Fibroblast of lung (primary cell): Measurements from ENCODE around the gene ATP2B1. TPM values are rescaled to one million over a fixed set of nuclear protein-coding genes. Genes with fewer than 3 reads are reported as not detected.
A peak's percentile ranks its signal among the peaks of the same experiment; 100 is the strongest.

Experiments used
- DNase-seq, 2 donors: peaks; one replicate each; pipeline versions ENCODE4 v3.0.0 to v3.0.0-alpha.2; 2010; ENCODE audit warnings: low read depth in 2 of 2
- H2AFZ ChIP-seq: 2 replicates; pipeline ENCODE4 v1.5.1; 2012; ENCODE audit warnings: low read length, control low read depth, inconsistent platforms
- H3K27ac ChIP-seq: 2 replicates; pipeline ENCODE4 v1.5.1; 2011; ENCODE audit warnings: low read length, control low read depth; ENCODE audit not compliant: insufficient read depth
- H3K27me3 ChIP-seq: 2 replicates; pipeline ENCODE4 v1.5.1; 2011; ENCODE audit warnings: mild to moderate bottlenecking, low read length; ENCODE audit not compliant: control insufficient read depth, insufficient read depth
- H3K36me3 ChIP-seq: 2 replicates; pipeline ENCODE4 v1.5.1; 2011; ENCODE audit warnings: low read length; ENCODE audit not compliant: control insufficient read depth, insufficient read depth
- H3K4me1 ChIP-seq: 2 replicates; pipeline ENCODE4 v1.5.1; 2011; ENCODE audit warnings: low read length; ENCODE audit not compliant: control insufficient read depth, insufficient read depth; ENCODE audit errors: extremely low read depth
- H3K4me2 ChIP-seq: 2 replicates; pipeline ENCODE4 v1.5.1; 2011; ENCODE audit warnings: low read length, control low read depth; ENCODE audit not compliant: insufficient read depth; ENCODE audit errors: extremely low read depth
- H3K4me3 ChIP-seq, 4 experiments: fragments of 200-600 bp in 1 of 4; sonication (generic) in 1 of 4; replicated peaks in 1 of 4; 2 replicates each; pipeline ENCODE4 v1.5.1; 2011 to 2016; ENCODE audit warnings: low read length in 4 of 4, low read depth in 3 of 4, mild to moderate bottlenecking in 3 of 4, control low read depth in 2 of 4, inconsistent platforms in 1 of 4, mixed read lengths in 1 of 4; ENCODE audit not compliant: insufficient read depth in 1 of 4; ENCODE audit errors: control extremely low read depth in 1 of 4
- H3K79me2 ChIP-seq: 2 replicates; pipeline ENCODE4 v1.5.1; 2012; ENCODE audit warnings: mild to moderate bottlenecking, low read length, inconsistent platforms; ENCODE audit not compliant: control insufficient read depth, insufficient read depth
- H3K9ac ChIP-seq: 2 replicates; pipeline ENCODE4 v1.5.1; 2011; ENCODE audit warnings: mild to moderate bottlenecking, low read length, control low read depth; ENCODE audit not compliant: insufficient read depth
- H3K9me3 ChIP-seq: 2 replicates; pipeline ENCODE4 v1.5.1; 2012; ENCODE audit warnings: low read depth, low read length; ENCODE audit not compliant: control insufficient read depth, insufficient read depth
- H4K20me1 ChIP-seq: 2 replicates; pipeline ENCODE4 v1.5.1; 2011; ENCODE audit warnings: low read length; ENCODE audit not compliant: control insufficient read depth, insufficient read depth; ENCODE audit errors: extremely low read depth
- CTCF ChIP-seq, 2 donors: IDR thresholded peaks in 1 of 2; conservative IDR thresholded peaks in 1 of 2; 1 replicate in 1 of 2; 2 replicates in 1 of 2; pipeline ENCODE4 v1.5.1; 2011 to 2012; ENCODE audit warnings: low read length in 2 of 2, control low read depth in 1 of 2, inconsistent platforms in 1 of 2, low read depth in 1 of 2, mild to moderate bottlenecking in 1 of 2
- EZH2 ChIP-seq: IDR thresholded peaks from 2 replicates; pipeline ENCODE4 v1.5.1; 2012; ENCODE audit warnings: low read length, control low read depth, mild to moderate bottlenecking; ENCODE audit errors: missing control alignments
- polyA plus RNA-seq, 2 donors: library from polyadenylated mRNA; depleted of rRNA in 1 of 2; stranded (reverse) in 1 of 2; unstranded in 1 of 2; fragments of >200 nt; gene quantifications; 2 replicates each; pipeline ENCODE4 v1.2.1, GENCODE V29; 2011 to 2012; ENCODE audit warnings: missing spikeins in 1 of 2
- total RNA-seq: library from RNA; depleted of rRNA; stranded (reverse); fragments of >200 nt; gene quantifications from 2 replicates; pipeline ENCODE4 v1.2.1, GENCODE V29; 2014

ATP2B1 gene
- total and polyA plus RNA-seq, 2 donors (not counting 1 experiment from before 2014, with no cell fraction given), result 64.3 to 141 TPM

GRCh38 chr12:89544022-89544421 is 164.6 kb downstream of the ATP2B1 start:
- Histone ChIP-seq H3K4me1 (no peaks in the 10 kb centered on the region), H2AFZ (no peak overlapping the region), H3K27me3 (no peaks in the 10 kb centered on the region), H4K20me1 (no peaks in the 10 kb centered on the region), H3K79me2 (no peaks in the 10 kb centered on the region), H3K4me3 (no peak overlapping the region), H3K27ac (no peak overlapping the region), H3K4me2 (no peak overlapping the region), H3K9me3 (no peaks in the 10 kb centered on the region), H3K36me3 (no peaks in the 10 kb centered on the region), H3K9ac (no peak overlapping the region)
- DNase-seq, result no peak
- no peak for TF ChIP-seq EZH2
- TF ChIP-seq CTCF (conservative IDR thresholded peaks at IDR 0.05 in 1 of 2, IDR thresholded peaks at IDR 0.05 in 1 of 2; ENCODE audit: low read depth in 1 of 2, low read length in 2 of 2), result no peak

DNA sequence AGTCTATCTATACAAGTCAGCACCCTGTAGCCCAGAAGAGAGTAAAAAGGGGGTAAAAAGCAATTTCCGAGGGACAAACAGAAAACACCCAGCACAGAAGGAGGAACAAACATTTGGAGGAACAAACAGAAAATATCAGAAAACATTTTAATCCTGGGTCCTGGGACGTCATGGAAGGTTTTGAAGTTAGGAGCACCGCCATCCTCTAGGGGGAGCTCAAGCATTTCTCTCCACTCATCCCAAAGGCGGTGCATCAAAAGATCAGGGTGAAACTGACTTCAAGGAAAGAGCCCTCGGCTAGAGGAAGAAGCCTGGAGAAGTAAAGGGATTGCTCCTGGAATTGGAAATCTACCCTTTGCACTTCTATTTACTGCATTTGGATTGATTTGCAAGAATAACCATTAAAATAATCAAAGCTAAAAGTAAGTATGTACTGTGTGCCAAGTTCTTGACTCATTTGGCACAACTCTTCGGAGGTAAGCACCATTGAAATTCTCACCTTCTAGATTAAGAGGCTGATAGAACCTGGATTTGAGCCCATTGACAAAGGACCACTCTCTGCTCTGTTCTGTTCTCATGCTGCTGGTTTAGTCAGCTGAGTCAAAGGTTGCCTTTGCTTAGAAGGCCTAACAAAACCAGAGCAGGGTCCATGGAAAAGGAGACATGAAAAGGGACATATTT is 165.6 kb downstream of the ATP2B1 start:
- no peak overlapping the region for H3K4me3 ChIP-seq
- H3K36me3 ChIP-seq, result no peaks in the 10 kb centered on the region
- H3K27me3 ChIP-seq, result no peaks in the 10 kb centered on the region
- no peak overlapping the region for H3K4me2 ChIP-seq
- peak; percentile 70 to 89 for DNase-seq
- TF ChIP-seq CTCF (conservative IDR thresholded peaks at IDR 0.05 in 1 of 2, IDR thresholded peaks at IDR 0.05 in 1 of 2; ENCODE audit: low read depth in 1 of 2, low read length in 2 of 2) (peak; percentile 86 to 87), EZH2 (no peak)
- no peaks in the 10 kb centered on the region for H3K9me3 ChIP-seq
- H2AFZ ChIP-seq, result no peak overlapping the region
- H3K4me1 ChIP-seq, result no peaks in the 10 kb centered on the region
- no peak overlapping the region for H3K9ac ChIP-seq
- H3K27ac ChIP-seq, result no peak overlapping the region
- no peaks in the 10 kb centered on the region for H3K79me2 ChIP-seq
- H4K20me1 ChIP-seq, result no peaks in the 10 kb centered on the region

GRCh38 chr12:89542236-89542635 is 166.4 kb downstream of the ATP2B1 start:
- TF ChIP-seq CTCF (conservative IDR thresholded peaks at IDR 0.05 in 1 of 2, IDR thresholded peaks at IDR 0.05 in 1 of 2; ENCODE audit: low read depth in 1 of 2, low read length in 2 of 2), result no peak
- TF ChIP-seq EZH2, result no peak
- Histone ChIP-seq H3K27me3 (no peaks in the 10 kb centered on the region), H3K9me3 (no peaks in the 10 kb centered on the region), H3K9ac (no peak overlapping the region), H3K36me3 (no peaks in the 10 kb centered on the region), H3K79me2 (no peaks in the 10 kb centered on the region), H3K4me2 (no peak overlapping the region), H3K4me1 (no peaks in the 10 kb centered on the region), H3K4me3 (no peak overlapping the region), H4K20me1 (no peaks in the 10 kb centered on the region), H2AFZ (no peak overlapping the region), H3K27ac (no peak overlapping the region)
- DNase-seq, result no peak
